ENCODE measurements around the gene SHLD1. TPM values are rescaled to one million over a fixed set of nuclear protein-coding genes. Genes with fewer than 3 reads are reported as not detected.

The SHLD1 gene
- total RNA-seq, 1 experiment from 2014 or later: 6.7 TPM

GRCh38 chr20:5730131-5730530, 20.1 kb upstream of the SHLD1 start:
- H3K4me1 Mint-ChIP-seq: no peaks in the 10 kb centered on the region
- Histone ChIP-seq H2BK12ac (ENCODE audit: insufficient read length, low read depth, low read length) (no peak overlapping the region), H2AK5ac (ENCODE audit: insufficient read length, low read length) (no peak overlapping the region), H2BK20ac (ENCODE audit: low read depth, low read length, poor library complexity, severe bottlenecking) (no peak overlapping the region), H3K18ac (ENCODE audit: insufficient read length, low read depth, low read length) (no peak overlapping the region), H2BK15ac (ENCODE audit: low read depth, low read length) (no peak overlapping the region), H3K79me2 (ENCODE audit: insufficient read depth, low read length) (no peaks in the 10 kb centered on the region), H3K79me1 (ENCODE audit: insufficient read depth, low read depth, low read length, poor library complexity, severe bottlenecking) (no peaks in the 10 kb centered on the region), H3K4me1 (ENCODE audit: insufficient read depth, low read length) (no peaks in the 10 kb centered on the region), H4K5ac (ENCODE audit: insufficient read length, low read depth, low read length) (no peak overlapping the region), H3K27ac (ENCODE audit: insufficient read length, low read depth, low read length) (no peak overlapping the region), H3K23ac (ENCODE audit: insufficient read length, low read depth, low read length) (no peak overlapping the region), H3K4me2 (ENCODE audit: insufficient read depth, insufficient read length, low read length) (no peak overlapping the region), H3K14ac (ENCODE audit: insufficient read depth, low read length) (no peak overlapping the region), H3T11ph (ENCODE audit: low read length) (no peak overlapping the region), H4K8ac (replicated peaks; ENCODE audit: insufficient read length, low read depth, low read length) (no peak overlapping the region), H3K4ac (ENCODE audit: low read depth, low read length) (no peak overlapping the region), H2BK120ac (ENCODE audit: low read depth, low read length, poor library complexity, severe bottlenecking) (no peak overlapping the region), H3K9me3 (ENCODE audit: control insufficient read depth, low read depth, low read length) (no peaks in the 10 kb centered on the region), H3K23me2 (ENCODE audit: insufficient read length, low read depth, low read length, poor library complexity, severe bottlenecking) (no peaks in the 10 kb centered on the region), H3K27me3 (ENCODE audit: insufficient read depth, low read length) (no peaks in the 10 kb centered on the region), H3K9ac (ENCODE audit: extremely low read depth, insufficient read length, low read length) (no peak overlapping the region), H4K91ac (ENCODE audit: insufficient read length, low read depth, low read length) (no peak overlapping the region), H2AFZ (ENCODE audit: low read length) (no peak overlapping the region), H4K20me1 (ENCODE audit: control insufficient read depth, insufficient read depth, insufficient read length) (no peaks in the 10 kb centered on the region), H2BK5ac (ENCODE audit: insufficient read length, low read length) (no peak overlapping the region), H3K56ac (ENCODE audit: insufficient read length, low read depth, low read length) (no peak overlapping the region)
- DNase-seq: no peak
- H3K36me3 Mint-ChIP-seq (ENCODE audit: insufficient read depth in 1 of 3, low read depth in 3 of 3): 0 out of 7 replicates have a peak, but pooled peaks cover 0 to 4% (median 0%) of the 10 kb centered on the region in 3 experiments
- no peak for TF ChIP-seq CTCF (conservative IDR thresholded peaks at IDR 0.05)
- no CpG with 5 or more reads among the region's 2 CpGs for WGBS (ENCODE audit: extremely low coverage, insufficient read length, low lambda C conversion rate)
- peaks cover 0 to 9% of the 10 kb centered on the region in 2 experiments; a peak in 2 of 5 replicates for H3K9me3 Mint-ChIP-seq
- no peak overlapping the region for H3K27ac Mint-ChIP-seq
- H3K27me3 Mint-ChIP-seq (ENCODE audit: low read depth): peaks cover 4% of the 10 kb centered on the region
- H3K4me3 Mint-ChIP-seq: no peak overlapping the region

All from H9 (cell line).